HG02938 (cell line): ENCODE measurements around the gene CIP2A.
A peak's percentile ranks its signal among the peaks of the same experiment; 100 is the strongest.

Experiments used
- ATAC-seq: cut with Tn5 transposase; IDR thresholded peaks from one replicate; pipeline ENCODE4 v1.9.1; 2021; ENCODE audit warnings: mild to moderate bottlenecking, moderate library complexity; ENCODE audit not compliant: unreplicated experiment

Gene CIP2A

GRCh38 chr3:108564564-108564963 lies 24.7 kb downstream of the CIP2A start:
- ATAC-seq, result no peak

DNA sequence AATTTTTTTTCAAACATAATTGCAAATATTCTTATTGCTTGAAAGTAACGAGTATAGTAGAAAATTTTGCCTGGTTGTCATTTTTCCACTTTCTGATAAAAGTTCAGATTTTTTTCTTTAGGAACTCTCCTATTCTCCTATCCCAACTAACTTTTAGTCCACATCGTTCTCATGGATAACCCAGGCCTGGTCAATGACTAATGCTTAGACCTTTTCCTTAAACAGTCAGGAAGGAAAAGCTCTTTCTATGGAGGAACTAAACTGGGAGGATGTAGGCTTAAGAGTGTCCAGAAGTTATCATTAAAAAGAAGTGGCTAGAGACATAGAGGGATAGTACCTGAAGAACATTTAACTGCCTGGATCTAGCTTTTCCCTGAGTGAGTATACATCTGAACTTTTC lies 26.7 kb downstream of the CIP2A start:
- no peak for ATAC-seq

- ATAC-seq, result no peak
These were observed 33.2 kb downstream of the CIP2A start for GRCh38 chr3:108555966-108556581.

DNA sequence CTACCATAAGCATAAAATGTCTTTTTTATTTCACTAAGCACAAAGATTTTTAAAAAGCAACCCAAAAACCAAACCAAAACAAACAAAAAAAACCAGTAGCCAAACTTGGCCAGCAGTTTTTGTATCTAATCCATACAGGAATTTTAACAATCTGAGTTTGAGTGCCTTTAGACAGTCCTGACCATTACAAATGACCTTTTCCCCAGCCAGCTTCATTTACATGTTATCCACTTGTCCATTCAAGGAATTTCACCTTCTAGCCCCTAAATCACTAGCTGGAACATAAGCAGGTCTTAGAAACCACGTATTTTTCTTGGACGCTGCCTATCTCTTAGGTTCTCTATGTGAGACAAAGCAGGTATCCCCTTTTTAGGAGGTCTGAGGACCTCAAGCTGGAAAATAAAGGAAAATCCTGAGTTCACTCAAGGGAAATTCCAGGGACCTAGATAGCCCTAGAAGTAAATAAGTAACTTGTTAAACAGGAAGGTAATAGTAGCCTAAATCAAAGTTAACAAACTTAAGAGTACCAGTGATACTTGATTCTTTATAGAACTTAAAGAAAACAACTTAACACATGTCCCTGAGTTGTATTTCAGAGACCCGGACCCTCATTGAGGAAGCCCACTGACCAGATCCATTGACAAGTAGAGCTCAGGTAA lies 34.2 kb downstream of the CIP2A start:
- ATAC-seq, result no peak

DNA sequence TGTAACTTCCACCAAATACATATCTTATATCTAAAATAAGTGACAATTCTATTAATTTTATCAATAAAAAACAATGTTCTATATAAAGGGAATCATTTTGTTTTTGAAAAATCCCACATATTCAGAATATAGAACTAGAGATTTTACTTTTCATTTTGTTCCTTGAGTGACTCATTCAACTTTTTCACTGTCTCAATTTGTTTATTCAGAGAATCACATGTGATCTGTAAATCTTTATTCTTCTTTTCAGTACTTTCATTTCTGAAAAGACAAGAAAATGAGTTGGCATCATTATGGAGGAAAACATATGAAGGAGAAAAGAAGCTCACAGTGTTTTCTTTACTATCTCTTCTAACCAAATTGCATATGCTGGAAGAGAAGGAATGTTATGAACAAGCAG lies 35.0 kb downstream of the CIP2A start:
- ATAC-seq, result no peak

DNA sequence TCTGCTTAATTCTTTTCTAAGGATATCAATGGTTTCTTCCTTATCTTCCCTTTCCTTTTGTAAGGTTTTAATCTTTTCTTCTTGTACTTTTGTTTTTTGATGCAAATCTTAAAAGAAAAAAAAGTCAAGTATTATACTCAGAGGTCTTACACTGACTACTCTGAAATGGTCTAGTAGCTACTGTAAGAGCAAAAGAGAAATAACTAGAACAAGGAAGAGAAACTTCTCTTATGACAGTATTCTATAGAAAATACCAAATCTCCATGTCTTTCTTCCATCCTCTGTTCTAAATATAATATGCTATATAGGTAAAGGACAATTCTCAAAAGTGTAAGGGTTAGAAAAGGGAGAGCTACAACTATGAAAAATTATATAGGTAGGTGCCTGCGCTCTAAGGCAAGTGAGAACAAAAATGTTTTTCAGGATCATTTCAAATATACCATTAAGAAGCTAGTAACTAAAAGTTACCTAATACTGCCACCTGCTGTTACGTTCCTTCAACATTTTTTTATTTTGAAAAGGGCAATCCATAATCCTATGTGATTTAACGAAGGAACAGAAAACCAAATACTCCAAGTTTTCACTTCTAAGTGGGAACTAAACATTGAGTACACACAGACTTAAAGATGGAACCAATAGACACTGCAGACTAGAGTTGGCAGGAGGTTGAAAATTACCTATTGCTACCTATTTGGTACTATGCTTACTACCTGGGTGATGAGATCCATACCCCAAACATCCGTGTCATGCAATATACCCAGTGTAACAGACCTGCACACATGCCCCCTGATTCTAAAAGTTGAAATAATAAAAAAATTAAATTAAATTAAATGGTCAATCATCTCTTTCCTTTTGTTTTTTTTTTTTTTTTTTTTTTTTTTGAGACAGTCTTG lies 36.7 kb downstream of the CIP2A start:
- ATAC-seq, result no peak

GRCh38 chr3:108548886-108549285 lies 40.4 kb downstream of the CIP2A start:
- no peak for ATAC-seq

GRCh38 chr3:108548304-108548703 lies 40.9 kb downstream of the CIP2A start:
- ATAC-seq, result no peak

DNA sequence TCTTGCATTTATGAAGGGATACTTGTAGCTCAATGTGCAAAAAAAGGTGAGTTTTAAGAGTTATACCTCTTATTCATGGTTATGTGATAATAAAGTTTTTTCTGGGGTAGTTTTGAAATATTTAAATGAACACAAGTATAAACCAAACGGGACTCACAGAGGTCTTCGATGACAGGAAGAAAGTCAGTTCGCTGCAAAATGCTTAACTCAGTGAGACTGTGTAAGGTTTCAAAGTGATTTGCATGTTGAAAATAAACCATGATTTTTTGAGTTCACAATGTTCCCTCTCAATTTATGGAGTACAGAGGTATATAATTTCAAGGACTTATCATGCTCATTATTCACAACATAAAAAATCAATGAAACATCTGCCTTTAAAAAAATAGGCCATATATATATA lies 42.5 kb downstream of the CIP2A start:
- peak; percentile 54 for ATAC-seq

- ATAC-seq, result no peak
These were observed 43.0 kb downstream of the CIP2A start for GRCh38 chr3:108546247-108546646.

- no peak for ATAC-seq
These were observed 51.2 kb downstream of the CIP2A start for GRCh38 chr3:108538083-108538482.

DNA sequence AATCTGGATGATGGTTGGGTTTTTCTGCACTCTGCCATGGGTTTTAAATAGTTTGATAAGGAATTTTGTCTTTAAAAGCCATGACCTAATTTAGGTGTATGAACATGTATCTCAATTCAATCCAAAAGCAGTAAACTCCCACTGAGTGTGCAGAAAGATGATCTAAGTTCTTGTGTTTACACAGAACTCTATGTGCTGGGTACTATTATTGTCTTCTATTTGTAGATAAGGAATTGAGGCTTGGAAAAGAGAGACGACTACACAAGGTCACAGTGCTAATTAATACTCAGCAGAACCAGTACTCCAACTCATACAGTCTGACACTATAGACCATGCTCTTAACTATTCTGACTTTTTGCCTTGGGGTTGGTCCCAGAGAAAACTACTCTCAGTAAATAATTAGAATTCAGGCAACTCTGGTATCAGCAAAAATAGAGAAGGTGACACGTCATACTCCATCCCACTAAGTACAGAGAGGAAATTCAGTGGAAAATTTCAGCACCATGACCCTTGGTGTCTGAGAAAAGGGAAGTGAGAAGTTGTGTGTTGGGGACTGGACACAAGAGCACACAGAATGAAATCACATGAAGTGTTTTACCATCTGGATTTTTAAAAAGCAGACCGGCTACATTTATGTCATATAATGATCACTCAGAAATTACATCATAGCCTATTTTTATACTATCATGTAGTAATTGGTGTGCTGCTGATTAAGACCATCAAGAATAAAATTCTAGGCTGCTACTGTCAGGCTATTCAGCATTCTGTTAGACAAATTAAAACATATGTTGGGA lies 60.6 kb downstream of the CIP2A start:
- peak; percentile 91 for ATAC-seq

DNA sequence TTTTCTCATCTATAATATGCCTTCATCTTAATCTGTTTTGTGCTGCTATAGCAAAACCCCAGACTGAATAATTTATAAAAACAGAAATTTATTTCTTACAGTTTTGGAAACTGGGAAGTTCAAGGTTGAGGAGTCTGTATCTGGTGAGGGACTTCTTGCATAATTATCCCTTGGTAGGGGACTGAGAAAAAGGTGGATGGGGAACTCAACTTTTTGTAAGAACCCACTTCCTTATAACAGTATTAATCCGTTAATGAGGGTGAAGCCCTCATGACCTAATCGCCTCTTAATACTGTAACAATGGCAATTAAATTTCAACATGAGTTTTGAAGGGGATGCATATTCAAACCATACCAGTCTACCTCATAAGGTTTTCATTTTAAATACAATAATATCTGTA lies 61.4 kb downstream of the CIP2A start:
- ATAC-seq, result no peak

DNA sequence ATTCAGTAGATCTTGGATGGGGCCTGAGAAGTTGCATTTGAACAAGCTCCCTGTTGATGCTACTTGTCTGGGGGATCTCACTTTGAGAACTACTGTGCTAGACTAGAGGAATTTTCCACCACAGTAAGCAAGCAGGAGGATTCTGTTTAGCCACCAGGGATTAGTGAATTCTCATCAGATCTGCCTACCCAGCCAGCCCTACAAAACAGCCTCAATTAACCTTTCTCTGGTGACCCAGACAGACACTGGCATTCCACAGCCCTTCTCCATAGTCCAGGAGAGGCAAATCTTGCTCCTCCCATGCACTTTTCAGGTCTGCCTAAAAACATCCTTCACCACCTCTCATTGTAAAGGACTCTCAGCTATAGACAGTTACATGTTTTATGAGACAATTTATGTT lies 62.1 kb downstream of the CIP2A start:
- ATAC-seq, result no peak

DNA sequence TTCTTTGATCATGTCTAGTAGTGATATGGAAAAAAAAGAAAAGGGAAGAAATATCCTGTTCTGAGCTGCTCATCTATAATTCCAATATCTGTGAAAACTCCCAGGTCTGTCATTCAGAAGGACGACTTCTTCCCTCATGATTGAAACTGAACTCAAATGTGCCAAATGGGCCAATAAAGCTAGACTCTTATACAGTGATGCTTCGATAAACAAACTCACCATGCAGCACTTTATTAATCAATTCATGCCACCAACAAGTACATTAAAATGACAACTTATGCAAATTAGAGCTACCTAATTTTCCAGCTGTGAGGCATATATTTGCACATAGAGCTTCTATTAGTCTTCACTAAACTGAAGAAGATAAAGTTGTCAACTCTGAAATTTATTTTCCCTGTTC lies 63.3 kb downstream of the CIP2A start:
- ATAC-seq, result no peak

- ATAC-seq, result no peak
These were observed 64.0 kb downstream of the CIP2A start for GRCh38 chr3:108525256-108525655.

DNA sequence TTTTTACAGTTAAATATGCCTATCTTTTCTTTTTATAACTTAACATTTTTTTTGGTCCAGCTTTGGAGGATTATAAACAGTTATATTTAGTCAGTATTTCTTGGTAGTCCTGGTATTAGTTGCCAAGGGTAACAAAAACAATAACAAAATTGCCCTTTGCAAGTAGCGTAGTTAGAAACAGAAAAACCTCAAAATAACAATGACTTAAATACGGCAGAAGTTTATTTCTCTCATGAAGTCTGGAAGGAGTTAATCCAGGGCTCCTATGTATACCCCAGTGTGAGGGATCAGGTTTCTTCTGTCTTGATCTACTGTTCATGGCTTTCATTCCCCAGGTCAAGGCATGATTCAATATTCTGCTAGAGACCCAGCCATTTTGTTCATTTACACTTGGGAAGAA lies 64.7 kb downstream of the CIP2A start:
- ATAC-seq, result no peak

DNA sequence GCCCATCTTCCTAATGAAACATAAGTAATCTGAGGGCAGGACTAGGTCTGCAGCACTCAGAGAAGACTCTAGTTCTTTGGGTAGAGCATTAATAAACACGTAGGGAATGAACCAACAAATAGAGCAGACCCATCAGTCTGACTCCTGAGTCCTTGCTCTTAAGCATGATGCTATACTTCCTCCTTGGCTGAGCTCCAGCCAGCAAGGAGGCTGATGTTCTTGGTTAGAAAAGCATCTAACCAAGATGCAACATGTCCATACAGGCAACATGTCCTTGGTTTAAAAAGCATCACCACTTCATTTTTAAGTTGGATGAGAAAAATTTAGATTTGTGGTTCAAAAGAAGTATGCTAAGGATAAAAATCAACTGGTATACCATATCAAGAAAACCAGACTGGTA lies 70.3 kb downstream of the CIP2A start:
- ATAC-seq, result no peak

GRCh38 chr3:108516881-108517280 lies 72.4 kb downstream of the CIP2A start:
- no peak for ATAC-seq

DNA sequence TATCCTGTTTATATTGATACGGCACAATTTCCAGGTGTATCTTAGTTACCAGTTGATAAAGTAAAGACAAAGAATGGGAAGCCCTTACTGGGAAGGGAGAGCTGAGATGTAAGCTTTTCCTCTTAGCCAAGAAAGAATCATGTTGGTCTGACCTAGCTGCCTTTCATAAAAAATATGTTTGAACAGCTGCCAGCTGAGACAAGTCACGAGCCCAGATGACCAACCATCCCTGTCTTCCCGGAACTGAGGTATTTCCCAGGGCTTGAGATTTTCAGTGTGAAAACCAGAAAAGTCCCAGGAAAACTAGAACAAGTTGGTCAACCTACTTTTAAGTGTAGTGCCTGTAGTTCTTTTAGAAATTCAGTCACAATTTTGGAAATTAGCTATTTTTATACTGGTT lies 75.3 kb downstream of the CIP2A start:
- ATAC-seq, result no peak

GRCh38 chr3:108512671-108513070 lies 76.6 kb downstream of the CIP2A start:
- ATAC-seq, result no peak
